Glutamatergic neuron (in vitro differentiated cells): ENCODE results near the gene GFPT2. TPM values are rescaled to one million over a fixed set of nuclear protein-coding genes. Genes with fewer than 3 reads are reported as not detected.

Experiments
- DNase-seq: peaks from one replicate; pipeline ENCODE4 v3.0.0; 2022
- H3K27ac Mint-ChIP-seq: one replicate; pipeline ENCODE4 v1.8.0; 2020; ENCODE audit warnings: mild to moderate bottlenecking, mixed read lengths, inconsistent platforms; ENCODE audit not compliant: unreplicated experiment
- H3K27me3 Mint-ChIP-seq: one replicate; pipeline ENCODE4 v1.8.0; 2020; ENCODE audit warnings: mild to moderate bottlenecking, moderate library complexity, mixed read lengths, inconsistent platforms; ENCODE audit not compliant: unreplicated experiment
- H3K36me3 Mint-ChIP-seq: one replicate; pipeline ENCODE4 v1.8.0; 2020; ENCODE audit warnings: mild to moderate bottlenecking, mixed read lengths, inconsistent platforms; ENCODE audit not compliant: unreplicated experiment
- H3K4me1 Mint-ChIP-seq: one replicate; pipeline ENCODE4 v1.8.0; 2020; ENCODE audit warnings: mild to moderate bottlenecking, low read depth, mixed read lengths, inconsistent platforms; ENCODE audit not compliant: unreplicated experiment
- H3K4me3 Mint-ChIP-seq: one replicate; pipeline ENCODE4 v1.8.0; 2020; ENCODE audit warnings: mild to moderate bottlenecking, mixed read lengths, inconsistent platforms; ENCODE audit not compliant: unreplicated experiment
- H3K9me3 Mint-ChIP-seq: one replicate; pipeline ENCODE4 v1.8.0; 2020; ENCODE audit warnings: mild to moderate bottlenecking, moderate library complexity, mixed read lengths, inconsistent platforms; ENCODE audit not compliant: unreplicated experiment
- CTCF ChIP-seq: fragments of 200-600 bp; sonication (generic); IDR thresholded peaks from one replicate; pipeline ENCODE4 v1.5.0; 2021; ENCODE audit not compliant: partially characterized antibody, unreplicated experiment
- total RNA-seq: library from RNA; stranded (reverse); fragmentation: NEBNext Ultra II Directional; extraction: Animal tissue kit (Norgen Biotek cat#: 25700); gene quantifications from one replicate; pipeline ENCODE4 v1.2.1, GENCODE V29; 2021; ENCODE audit not compliant: unreplicated experiment

Gene GFPT2
- total RNA-seq, 1 donor from 2014 or later = 11.6 TPM

DNA sequence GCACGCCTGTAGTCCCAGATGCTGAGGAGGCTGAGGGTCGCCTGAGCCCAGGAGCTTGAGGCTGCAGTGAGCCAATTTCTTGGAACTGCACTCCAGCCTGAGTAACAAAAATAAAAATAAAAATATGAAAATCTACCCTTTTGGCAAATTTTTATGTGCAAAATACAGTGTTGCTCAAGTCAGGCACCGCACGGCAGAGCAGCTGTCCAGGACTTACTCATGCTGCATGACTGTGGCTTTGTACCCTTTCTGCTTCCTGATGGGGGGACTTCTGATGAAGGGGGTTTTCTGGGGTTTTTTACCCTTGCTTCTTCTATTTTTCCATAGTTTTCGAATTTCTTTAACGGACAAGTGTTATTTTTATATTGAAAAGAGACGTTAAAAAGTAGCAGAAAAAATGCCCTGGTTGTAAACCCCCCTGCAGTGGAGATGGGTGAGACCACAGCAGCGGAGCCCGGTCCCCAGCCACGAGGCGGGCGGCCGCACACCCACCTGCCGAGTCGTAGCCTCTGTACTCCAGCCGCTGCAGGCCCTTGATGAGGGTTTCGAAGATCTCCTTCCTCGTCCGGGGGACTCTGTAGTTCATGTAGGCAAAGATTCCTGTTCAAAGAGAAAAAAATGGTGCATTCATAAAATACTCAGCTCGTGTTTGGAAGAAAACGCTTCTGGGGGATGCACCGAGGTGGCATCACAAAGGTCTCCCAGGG, 15.0 kb downstream of the GFPT2 start:
- Mint-ChIP-seq H3K27ac (no peak overlapping the region), H3K4me1 (peaks cover 2% of the 10 kb centered on the region), H3K36me3 (no peaks in the 10 kb centered on the region), H3K9me3 (no peaks in the 10 kb centered on the region), H3K4me3 (no peak overlapping the region), H3K27me3 (peaks cover 8% of the 10 kb centered on the region)
- TF ChIP-seq CTCF = no peak
- no peak for DNase-seq

DNA sequence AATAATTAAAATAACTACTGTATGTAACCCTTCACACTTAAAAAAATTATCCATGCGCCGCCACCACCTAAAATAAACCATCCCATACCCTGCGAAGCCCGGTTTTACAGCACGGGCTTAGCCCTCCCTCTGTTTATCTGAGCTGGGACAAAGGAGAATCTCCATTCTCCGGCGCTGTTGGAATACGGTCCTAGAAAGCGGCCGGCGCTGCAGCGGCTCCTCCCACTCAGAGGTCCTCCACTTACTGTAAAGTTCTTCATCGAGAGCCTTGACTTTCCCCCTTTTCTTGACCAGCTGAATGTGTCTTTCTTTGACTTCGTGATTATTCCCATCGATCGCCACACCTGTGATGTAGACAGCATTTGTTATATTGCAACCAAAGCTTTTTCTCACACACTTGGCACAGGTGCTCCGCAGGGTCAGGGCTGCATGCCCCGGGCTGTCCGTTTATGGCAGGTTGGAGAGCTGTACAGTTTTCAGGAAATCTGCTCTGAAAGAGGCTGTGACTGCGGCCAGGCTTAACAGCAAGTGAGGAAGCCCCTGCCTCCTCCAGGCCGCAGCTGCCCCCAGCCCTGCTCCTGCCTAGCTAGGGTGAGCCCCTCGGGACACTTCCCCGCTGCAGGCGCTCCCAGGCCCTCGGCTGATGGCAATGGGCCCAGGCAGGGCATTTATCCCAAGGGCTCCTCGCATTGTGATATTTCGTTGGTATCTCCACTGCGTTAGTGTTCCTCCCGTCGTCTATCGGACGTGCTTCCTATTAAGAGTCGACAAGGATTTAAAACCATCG, 16.7 kb downstream of the GFPT2 start:
- Mint-ChIP-seq H3K27ac (peak overlapping the region; percentile 5), H3K9me3 (no peaks in the 10 kb centered on the region), H3K36me3 (no peaks in the 10 kb centered on the region)

DNA sequence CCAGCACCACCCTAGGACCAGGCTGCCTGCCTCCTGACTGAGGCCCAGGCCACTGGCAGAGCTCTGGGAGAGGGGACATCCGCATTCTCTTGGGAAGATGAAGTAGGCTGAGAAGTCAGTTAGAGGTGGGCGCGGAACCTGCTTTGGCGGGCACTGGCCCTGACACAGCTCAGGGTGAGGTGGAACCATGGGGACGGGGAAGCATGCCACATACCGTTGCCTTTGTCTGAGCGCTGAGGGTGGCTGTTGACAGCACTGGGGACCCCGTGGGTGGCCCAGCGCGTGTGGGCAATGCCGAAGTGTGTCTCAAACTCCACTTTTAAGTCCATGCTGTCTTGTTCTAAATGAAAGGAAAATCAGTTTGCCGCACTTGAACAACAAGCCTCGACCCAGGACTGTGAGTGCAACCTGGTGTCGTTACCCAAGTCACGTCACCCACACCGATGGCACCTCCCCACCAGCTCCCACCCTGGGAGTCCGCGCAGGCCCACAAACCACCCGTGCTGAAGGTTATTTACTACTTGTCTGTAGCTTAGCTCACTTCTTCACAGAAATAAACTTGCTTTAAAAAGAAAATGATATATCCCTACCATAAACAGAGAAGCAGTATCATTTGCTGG, 17.4 kb downstream of the GFPT2 start:
- H3K27me3 Mint-ChIP-seq = peaks cover 6% of the 10 kb centered on the region
- no peak overlapping the region for H3K4me3 Mint-ChIP-seq
- peaks cover 2% of the 10 kb centered on the region for H3K4me1 Mint-ChIP-seq
- no peaks in the 10 kb centered on the region for H3K9me3 Mint-ChIP-seq
- no peak for DNase-seq
- H3K27ac Mint-ChIP-seq = no peak overlapping the region
- H3K36me3 Mint-ChIP-seq = no peaks in the 10 kb centered on the region
- no peak for TF ChIP-seq CTCF

More for the DNA sequence above, 16.7 kb downstream of the GFPT2 start:
- Mint-ChIP-seq H3K27me3 (peaks cover 8% of the 10 kb centered on the region), H3K4me1 (peaks cover 2% of the 10 kb centered on the region), H3K4me3 (no peak overlapping the region)
- DNase-seq = peak; percentile 66
- no peak for TF ChIP-seq CTCF

- H3K27ac Mint-ChIP-seq = no peak overlapping the region
- no peaks in the 10 kb centered on the region for H3K9me3 Mint-ChIP-seq
- DNase-seq = no peak
- TF ChIP-seq CTCF = no peak
- H3K36me3 Mint-ChIP-seq = no peaks in the 10 kb centered on the region
- H3K27me3 Mint-ChIP-seq = peaks cover 6% of the 10 kb centered on the region
- peaks cover 2% of the 10 kb centered on the region for H3K4me1 Mint-ChIP-seq
- H3K4me3 Mint-ChIP-seq = no peak overlapping the region
Measured at GRCh38 chr5:180334751-180335613, 18.2 kb downstream of the GFPT2 start.
